ENCODE results near the gene CD9.

CD9 gene

DNA sequence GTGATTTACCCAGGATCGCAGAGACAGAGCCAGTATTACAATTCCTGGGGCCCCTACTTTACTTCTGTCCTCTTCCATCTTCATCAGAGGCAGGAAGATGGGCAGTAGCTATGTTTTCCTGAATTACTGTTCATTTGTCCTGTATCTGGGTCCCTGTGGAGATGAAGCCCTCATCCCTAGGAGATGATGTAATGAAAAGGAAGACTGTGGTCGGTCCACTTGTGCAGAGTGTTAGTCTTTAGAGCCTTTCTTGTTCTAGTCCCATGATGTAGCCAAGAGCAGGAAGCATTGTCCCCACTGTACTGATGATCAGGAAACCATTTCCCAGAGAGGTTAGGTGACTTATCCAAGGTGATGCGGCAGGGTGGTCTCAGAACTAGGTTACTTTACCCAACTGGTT lies 2.6 kb downstream of the CD9 start:
- no peak for TF ChIP-seq ZC3H10 (CRISPR knock-in tag; IDR thresholded peaks at IDR 0.05)
- no peak for ATAC-seq

DNA sequence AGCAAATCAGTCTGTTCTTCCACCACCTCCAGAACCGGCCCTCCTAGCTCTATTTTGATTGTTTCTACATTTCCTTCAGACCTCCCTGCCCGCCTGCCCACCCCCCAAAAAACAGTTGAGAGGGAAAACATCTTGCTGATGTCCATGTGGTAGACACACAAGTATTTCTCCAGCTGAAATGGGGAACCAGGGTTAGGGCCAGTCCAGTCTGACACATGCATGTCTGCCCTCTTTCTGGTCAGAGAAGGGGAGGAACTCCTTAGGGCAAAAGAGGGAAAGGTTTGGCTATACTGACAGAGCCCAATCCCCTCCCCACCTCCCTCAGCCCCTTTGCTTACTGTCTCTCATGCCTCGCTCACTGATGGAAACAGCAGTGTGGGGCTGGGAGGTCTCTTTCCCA lies 3.4 kb downstream of the CD9 start:
- ATAC-seq = no peak
- TF ChIP-seq OSR1 (CRISPR knock-in tag; IDR thresholded peaks at IDR 0.05) = no peak
- TF ChIP-seq, protein P1, sequence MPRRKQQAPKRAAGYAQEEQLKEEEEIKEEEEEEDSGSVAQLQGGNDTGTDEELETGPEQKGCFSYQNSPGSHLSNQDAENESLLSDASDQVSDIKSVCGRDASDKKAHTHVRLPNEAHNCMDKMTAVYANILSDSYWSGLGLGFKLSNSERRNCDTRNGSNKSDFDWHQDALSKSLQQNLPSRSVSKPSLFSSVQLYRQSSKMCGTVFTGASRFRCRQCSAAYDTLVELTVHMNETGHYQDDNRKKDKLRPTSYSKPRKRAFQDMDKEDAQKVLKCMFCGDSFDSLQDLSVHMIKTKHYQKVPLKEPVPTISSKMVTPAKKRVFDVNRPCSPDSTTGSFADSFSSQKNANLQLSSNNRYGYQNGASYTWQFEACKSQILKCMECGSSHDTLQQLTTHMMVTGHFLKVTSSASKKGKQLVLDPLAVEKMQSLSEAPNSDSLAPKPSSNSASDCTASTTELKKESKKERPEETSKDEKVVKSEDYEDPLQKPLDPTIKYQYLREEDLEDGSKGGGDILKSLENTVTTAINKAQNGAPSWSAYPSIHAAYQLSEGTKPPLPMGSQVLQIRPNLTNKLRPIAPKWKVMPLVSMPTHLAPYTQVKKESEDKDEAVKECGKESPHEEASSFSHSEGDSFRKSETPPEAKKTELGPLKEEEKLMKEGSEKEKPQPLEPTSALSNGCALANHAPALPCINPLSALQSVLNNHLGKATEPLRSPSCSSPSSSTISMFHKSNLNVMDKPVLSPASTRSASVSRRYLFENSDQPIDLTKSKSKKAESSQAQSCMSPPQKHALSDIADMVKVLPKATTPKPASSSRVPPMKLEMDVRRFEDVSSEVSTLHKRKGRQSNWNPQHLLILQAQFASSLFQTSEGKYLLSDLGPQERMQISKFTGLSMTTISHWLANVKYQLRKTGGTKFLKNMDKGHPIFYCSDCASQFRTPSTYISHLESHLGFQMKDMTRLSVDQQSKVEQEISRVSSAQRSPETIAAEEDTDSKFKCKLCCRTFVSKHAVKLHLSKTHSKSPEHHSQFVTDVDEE (CRISPR knock-in tag; IDR thresholded peaks at IDR 0.05) = no peak
- no peak for TF ChIP-seq ESRRG (CRISPR knock-in tag; IDR thresholded peaks at IDR 0.05)
- TF ChIP-seq ISL1 (CRISPR knock-in tag; IDR thresholded peaks at IDR 0.05) = no peak
- TF ChIP-seq TCF4 (CRISPR knock-in tag; IDR thresholded peaks at IDR 0.05; ENCODE audit: borderline replicate concordance) = no peak
- TF ChIP-seq PPARA (CRISPR knock-in tag; IDR thresholded peaks at IDR 0.05; ENCODE audit: borderline replicate concordance) = no peak
- no peak for TF ChIP-seq TOX (CRISPR knock-in tag; IDR thresholded peaks at IDR 0.05; ENCODE audit: borderline replicate concordance)
- no peak for TF ChIP-seq ZNF8 (CRISPR knock-in tag; IDR thresholded peaks at IDR 0.05)
- no peak for TF ChIP-seq ZFP3 (CRISPR knock-in tag; IDR thresholded peaks at IDR 0.05)
- TF ChIP-seq SNAI2 (CRISPR knock-in tag; IDR thresholded peaks at IDR 0.05) = no peak
- TF ChIP-seq ZNF565 (CRISPR knock-in tag; conservative IDR thresholded peaks at IDR 0.05; ENCODE audit: low read depth) = no peak
- TF ChIP-seq, protein P2, sequence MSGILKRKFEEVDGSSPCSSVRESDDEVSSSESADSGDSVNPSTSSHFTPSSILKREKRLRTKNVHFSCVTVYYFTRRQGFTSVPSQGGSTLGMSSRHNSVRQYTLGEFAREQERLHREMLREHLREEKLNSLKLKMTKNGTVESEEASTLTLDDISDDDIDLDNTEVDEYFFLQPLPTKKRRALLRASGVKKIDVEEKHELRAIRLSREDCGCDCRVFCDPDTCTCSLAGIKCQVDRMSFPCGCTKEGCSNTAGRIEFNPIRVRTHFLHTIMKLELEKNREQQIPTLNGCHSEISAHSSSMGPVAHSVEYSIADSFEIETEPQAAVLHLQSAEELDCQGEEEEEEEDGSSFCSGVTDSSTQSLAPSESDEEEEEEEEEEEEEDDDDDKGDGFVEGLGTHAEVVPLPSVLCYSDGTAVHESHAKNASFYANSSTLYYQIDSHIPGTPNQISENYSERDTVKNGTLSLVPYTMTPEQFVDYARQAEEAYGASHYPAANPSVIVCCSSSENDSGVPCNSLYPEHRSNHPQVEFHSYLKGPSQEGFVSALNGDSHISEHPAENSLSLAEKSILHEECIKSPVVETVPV (CRISPR knock-in tag; IDR thresholded peaks at IDR 0.05) = no peak
- TF ChIP-seq CSDC2 (CRISPR knock-in tag; IDR thresholded peaks at IDR 0.05) = no peak
- TF ChIP-seq, protein P3, sequence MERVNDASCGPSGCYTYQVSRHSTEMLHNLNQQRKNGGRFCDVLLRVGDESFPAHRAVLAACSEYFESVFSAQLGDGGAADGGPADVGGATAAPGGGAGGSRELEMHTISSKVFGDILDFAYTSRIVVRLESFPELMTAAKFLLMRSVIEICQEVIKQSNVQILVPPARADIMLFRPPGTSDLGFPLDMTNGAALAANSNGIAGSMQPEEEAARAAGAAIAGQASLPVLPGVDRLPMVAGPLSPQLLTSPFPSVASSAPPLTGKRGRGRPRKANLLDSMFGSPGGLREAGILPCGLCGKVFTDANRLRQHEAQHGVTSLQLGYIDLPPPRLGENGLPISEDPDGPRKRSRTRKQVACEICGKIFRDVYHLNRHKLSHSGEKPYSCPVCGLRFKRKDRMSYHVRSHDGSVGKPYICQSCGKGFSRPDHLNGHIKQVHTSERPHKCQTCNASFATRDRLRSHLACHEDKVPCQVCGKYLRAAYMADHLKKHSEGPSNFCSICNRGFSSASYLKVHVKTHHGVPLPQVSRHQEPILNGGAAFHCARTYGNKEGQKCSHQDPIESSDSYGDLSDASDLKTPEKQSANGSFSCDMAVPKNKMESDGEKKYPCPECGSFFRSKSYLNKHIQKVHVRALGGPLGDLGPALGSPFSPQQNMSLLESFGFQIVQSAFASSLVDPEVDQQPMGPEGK (CRISPR knock-in tag; IDR thresholded peaks at IDR 0.05; ENCODE audit: borderline replicate concordance) = no peak
- TF ChIP-seq ZNF70 (CRISPR knock-in tag; IDR thresholded peaks at IDR 0.05) = no peak
- TF ChIP-seq GLIS3 (CRISPR knock-in tag; IDR thresholded peaks at IDR 0.05) = no peak
- no peak for TF ChIP-seq BACH2 (CRISPR knock-in tag; IDR thresholded peaks at IDR 0.05; ENCODE audit: borderline replicate concordance)
- TF ChIP-seq ARNTL (CRISPR knock-in tag; IDR thresholded peaks at IDR 0.05; ENCODE audit: borderline replicate concordance, low read depth) = no peak
- TF ChIP-seq ZC3H10 (CRISPR knock-in tag; IDR thresholded peaks at IDR 0.05) = no peak
- no peak for TF ChIP-seq ZFP30 (CRISPR knock-in tag; IDR thresholded peaks at IDR 0.05)

DNA sequence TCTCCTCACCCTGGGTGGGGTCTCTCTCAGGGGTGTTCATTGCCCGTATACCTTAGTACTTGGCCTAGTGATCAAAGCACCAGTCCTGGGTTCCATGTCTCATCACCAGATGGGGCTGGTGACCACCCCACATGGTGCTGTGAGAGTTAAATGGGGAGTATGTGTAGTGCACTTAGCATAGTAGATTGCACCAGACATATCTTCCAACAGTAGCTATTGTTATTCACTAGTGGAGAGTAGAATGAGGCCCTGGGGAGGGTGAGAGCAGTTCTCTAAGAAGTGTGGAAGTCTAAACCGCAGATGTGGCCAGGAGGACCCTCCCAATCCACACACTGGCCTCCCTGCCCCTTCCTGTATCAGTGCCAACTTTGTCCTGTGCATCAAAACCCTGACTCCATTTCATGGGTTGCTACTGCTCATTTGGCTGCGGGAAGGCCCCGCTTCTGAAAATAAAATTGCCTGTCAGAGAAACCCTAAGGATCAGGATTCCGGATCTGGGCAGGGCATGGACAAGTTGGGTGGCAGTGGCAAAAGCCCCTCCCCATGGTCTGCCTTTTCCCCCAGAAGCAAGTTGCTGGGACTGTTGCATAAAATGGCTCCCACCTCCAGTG lies 4.4 kb downstream of the CD9 start:
- no peak for ATAC-seq
- TF ChIP-seq SNAI2 (CRISPR knock-in tag; IDR thresholded peaks at IDR 0.05) = no peak
- TF ChIP-seq ZNF565 (CRISPR knock-in tag; conservative IDR thresholded peaks at IDR 0.05; ENCODE audit: low read depth) = no peak
- TF ChIP-seq BACH2 (CRISPR knock-in tag; IDR thresholded peaks at IDR 0.05; ENCODE audit: borderline replicate concordance) = no peak
- TF ChIP-seq TOX (CRISPR knock-in tag; IDR thresholded peaks at IDR 0.05; ENCODE audit: borderline replicate concordance) = no peak
- TF ChIP-seq OSR1 (CRISPR knock-in tag; IDR thresholded peaks at IDR 0.05) = no peak
- no peak for TF ChIP-seq ZNF70 (CRISPR knock-in tag; IDR thresholded peaks at IDR 0.05)
- no peak for TF ChIP-seq RARB (CRISPR knock-in tag; IDR thresholded peaks at IDR 0.05)
- no peak for TF ChIP-seq ZFP3 (CRISPR knock-in tag; IDR thresholded peaks at IDR 0.05)
- TF ChIP-seq ESRRG (CRISPR knock-in tag; IDR thresholded peaks at IDR 0.05) = no peak
- TF ChIP-seq, protein P4, sequence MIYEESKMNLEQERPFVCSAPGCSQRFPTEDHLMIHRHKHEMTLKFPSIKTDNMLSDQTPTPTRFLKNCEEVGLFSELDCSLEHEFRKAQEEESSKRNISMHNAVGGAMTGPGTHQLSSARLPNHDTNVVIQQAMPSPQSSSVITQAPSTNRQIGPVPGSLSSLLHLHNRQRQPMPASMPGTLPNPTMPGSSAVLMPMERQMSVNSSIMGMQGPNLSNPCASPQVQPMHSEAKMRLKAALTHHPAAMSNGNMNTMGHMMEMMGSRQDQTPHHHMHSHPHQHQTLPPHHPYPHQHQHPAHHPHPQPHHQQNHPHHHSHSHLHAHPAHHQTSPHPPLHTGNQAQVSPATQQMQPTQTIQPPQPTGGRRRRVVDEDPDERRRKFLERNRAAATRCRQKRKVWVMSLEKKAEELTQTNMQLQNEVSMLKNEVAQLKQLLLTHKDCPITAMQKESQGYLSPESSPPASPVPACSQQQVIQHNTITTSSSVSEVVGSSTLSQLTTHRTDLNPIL (CRISPR knock-in tag; IDR thresholded peaks at IDR 0.05; ENCODE audit: low read depth) = no peak
- TF ChIP-seq ZNF8 (CRISPR knock-in tag; IDR thresholded peaks at IDR 0.05) = no peak

Measured in SK-N-SH treated with all-trans-retinoic acid at 6 μM for 48 hours (cell line).